GM06990 (cell line): ENCODE results near the gene TTC33.

ENCODE experiments used
- DNase-seq: peaks from one replicate; pipeline ENCODE4 v3.0.0-alpha.2; 2011; ENCODE audit not compliant: insufficient read length; ENCODE audit errors: extremely low read depth
- H3K27me3 ChIP-seq: replicated peaks from 2 replicates; pipeline ENCODE4 v1.6.0; 2011; ENCODE audit warnings: low read length; ENCODE audit not compliant: control insufficient read depth, insufficient read depth
- H3K36me3 ChIP-seq: 2 replicates; pipeline ENCODE4 v1.5.1; 2011; ENCODE audit warnings: low read length; ENCODE audit not compliant: control insufficient read depth, insufficient read depth
- H3K4me3 ChIP-seq: replicated peaks from 2 replicates; pipeline ENCODE4 v1.5.1; 2011; ENCODE audit warnings: low read depth, mild to moderate bottlenecking, control low read depth, low read length
- CTCF ChIP-seq: IDR thresholded peaks from 2 replicates; pipeline ENCODE4 v1.5.1; 2011; ENCODE audit warnings: low read length, control low read depth, mild to moderate bottlenecking, inconsistent platforms; ENCODE audit not compliant: insufficient read depth, poor library complexity, severe bottlenecking

TTC33 gene

GRCh38 chr5:40655138-40655537 is 100.6 kb downstream of the TTC33 start:
- H3K4me3 ChIP-seq = no peak overlapping the region
- no peaks in the 10 kb centered on the region for H3K27me3 ChIP-seq
- DNase-seq = no peak
- H3K36me3 ChIP-seq = no peaks in the 10 kb centered on the region
- no peak for TF ChIP-seq CTCF

DNA sequence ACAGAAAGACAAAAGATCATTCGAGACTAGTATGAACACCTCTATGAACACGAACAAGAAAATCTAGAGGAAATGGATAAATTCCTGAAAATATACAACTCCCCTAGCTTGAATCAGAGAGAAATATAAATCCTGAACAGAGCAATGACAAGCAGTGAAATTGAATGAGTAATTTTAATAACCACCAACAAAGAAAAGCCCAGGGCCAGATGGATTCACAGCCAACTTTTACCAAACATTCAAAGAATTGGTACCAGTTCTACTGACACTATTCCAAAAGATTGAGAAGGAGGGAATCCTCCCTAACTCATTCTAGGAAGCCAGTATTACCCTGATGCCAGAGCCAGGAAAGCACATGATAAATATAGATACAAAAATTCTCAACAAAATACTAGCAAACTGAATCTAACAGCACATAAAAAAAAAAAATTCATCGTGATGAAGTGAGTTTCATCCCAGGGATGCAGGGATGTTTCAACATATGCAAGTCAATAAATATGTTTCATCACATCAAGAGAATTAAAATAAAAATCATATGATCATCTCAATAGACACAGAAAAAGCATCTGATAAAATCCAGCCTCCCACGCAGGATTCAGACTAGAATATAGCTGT is 101.3 kb downstream of the TTC33 start:
- no peak overlapping the region for H3K4me3 ChIP-seq
- TF ChIP-seq CTCF = no peak
- no peak for DNase-seq
- H3K27me3 ChIP-seq = no peaks in the 10 kb centered on the region
- no peaks in the 10 kb centered on the region for H3K36me3 ChIP-seq

- H3K36me3 ChIP-seq = no peaks in the 10 kb centered on the region
- no peaks in the 10 kb centered on the region for H3K27me3 ChIP-seq
- no peak for TF ChIP-seq CTCF
- H3K4me3 ChIP-seq = no peak overlapping the region
- DNase-seq = no peak
These were observed 102.3 kb downstream of the TTC33 start for GRCh38 chr5:40653221-40654022.

- no peak overlapping the region for H3K4me3 ChIP-seq
- DNase-seq = no peak
These were observed 103.1 kb downstream of the TTC33 start for GRCh38 chr5:40652441-40653220.

DNA sequence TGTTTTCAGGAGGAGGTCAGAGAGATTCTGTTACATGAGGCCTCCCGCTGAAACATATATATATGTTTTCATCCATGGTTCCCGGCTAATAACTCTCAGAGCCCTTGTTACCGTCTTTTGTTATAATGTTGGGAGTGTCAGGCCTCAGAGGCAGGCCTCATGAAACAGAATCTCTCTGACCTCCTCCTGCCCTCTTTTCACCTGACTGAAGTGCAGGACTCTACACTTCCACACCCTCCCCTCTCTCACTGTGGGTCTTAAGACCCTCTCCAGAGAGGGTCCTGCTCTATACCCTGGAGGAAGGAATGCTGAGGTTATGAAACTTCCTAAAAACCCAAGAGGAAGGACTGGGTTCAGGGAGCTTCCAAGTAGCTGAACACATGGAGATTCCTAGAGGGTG is 104.6 kb downstream of the TTC33 start:
- Histone ChIP-seq H3K27me3 (no peaks in the 10 kb centered on the region), H3K4me3 (no peak overlapping the region), H3K36me3 (no peaks in the 10 kb centered on the region)
- no peak for TF ChIP-seq CTCF
- DNase-seq = no peak

More at GRCh38 chr5:40652441-40653220, 103.1 kb downstream of the TTC33 start:
- Histone ChIP-seq H3K27me3 (no peaks in the 10 kb centered on the region), H3K36me3 (no peaks in the 10 kb centered on the region)
- TF ChIP-seq CTCF = no peak
